Activated CD4-positive, alpha-beta T cell treated with anti-CD3 and anti-CD28 coated beads, Interleukin-2, amount 10 ng/mL, durations not matched to agents 24 days and 14 days (primary cell): ENCODE measurements around the gene C3. TPM values are rescaled to one million over a fixed set of nuclear protein-coding genes. Genes with fewer than 3 reads are reported as not detected.
"Not testable (repeated sequence)": the region's sequence is repeated elsewhere in the genome, so short reads cannot be mapped to it uniquely, and the experiment has no call there.

Experiments used
- DNase-seq: peaks from one replicate; pipeline ENCODE4 v3.0.0; 2022
- H3K27ac Mint-ChIP-seq: one replicate; pipeline ENCODE4 v1.8.0; 2022; ENCODE audit warnings: mild to moderate bottlenecking, mixed read lengths
- H3K27me3 Mint-ChIP-seq: one replicate; pipeline ENCODE4 v1.8.0; 2022; ENCODE audit warnings: mixed read lengths
- H3K36me3 Mint-ChIP-seq: one replicate; pipeline ENCODE4 v1.8.0; 2022; ENCODE audit warnings: low read depth, mild to moderate bottlenecking, mixed read lengths
- H3K4me1 Mint-ChIP-seq: one replicate; pipeline ENCODE4 v1.8.0; 2021; ENCODE audit warnings: mixed read lengths
- H3K4me3 Mint-ChIP-seq: one replicate; pipeline ENCODE4 v1.8.0; 2022; ENCODE audit warnings: mild to moderate bottlenecking, moderate library complexity, mixed read lengths
- H3K9me3 Mint-ChIP-seq: one replicate; pipeline ENCODE4 v1.8.0; 2021; ENCODE audit warnings: mixed read lengths
- intact Hi-C: fragments of 100-400 bp; cut with micrococcal nuclease; formaldehyde crosslinking; loops from one replicate; pipeline ENCODE4 v1.15.1; 2023
- total RNA-seq: library from RNA; stranded (reverse); gene quantifications from 2 replicates; pipeline ENCODE4 v1.2.3, GENCODE V29; 2022

C3 gene
- total RNA-seq, 1 donor from 2014 or later = 4.8 TPM

GRCh38 chr19:6632747-6633455 is 87.5 kb downstream of the C3 start:
- H3K4me3 Mint-ChIP-seq, H3K9me3 Mint-ChIP-seq, H3K27me3 Mint-ChIP-seq, H3K36me3 Mint-ChIP-seq: not testable (repeated sequence)
- DNase-seq = peak; percentile 83
- intact Hi-C loops = loop anchor here (1.0 to 5.0 kb wide), 5 partner anchors 41 to 230 kb away; partner anchors contain the start of gene CD70
- Mint-ChIP-seq H3K4me1 (peaks cover 26% of the 10 kb centered on the region), H3K27ac (peak overlapping the region; percentile 37)

GRCh38 chr19:6632002-6632621 is 88.3 kb downstream of the C3 start:
- intact Hi-C loops = loop anchor here (1.0 to 5.0 kb wide), 4 partner anchors 40 to 231 kb away; partner anchors contain the start of gene CD70
- peak; percentile 96 for DNase-seq
- H3K27me3 Mint-ChIP-seq = peaks cover 2% of the 10 kb centered on the region
- no peak overlapping the region for H3K27ac Mint-ChIP-seq
- H3K4me3 Mint-ChIP-seq = no peak overlapping the region
- peaks cover 26% of the 10 kb centered on the region for H3K4me1 Mint-ChIP-seq
- no peaks in the 10 kb centered on the region for H3K9me3 Mint-ChIP-seq
- peaks cover 2% of the 10 kb centered on the region for H3K36me3 Mint-ChIP-seq

Other genes starting within 250 kb of the C3 start
- gene DENND1C, start 238.9 kb downstream of the C3 start, total RNA-seq = 63.7 and 67.6 TPM in 2 replicates
- 2.8 and 3.3 TPM in 2 replicates for gene TUBB4A, start 218.3 kb downstream of the C3 start, total RNA-seq
- gene TNFSF9, start 189.6 kb downstream of the C3 start, total RNA-seq = 6.1 and 6.4 TPM in 2 replicates
- 46.8 and 47.4 TPM in 2 replicates for gene CD70, start 129.5 kb downstream of the C3 start, total RNA-seq
- gene TNFSF14, start 50.5 kb downstream of the C3 start, total RNA-seq = 172 and 173 TPM in 2 replicates
- gene GPR108, start 16.9 kb upstream of the C3 start, total RNA-seq = 97.7 and 107 TPM in 2 replicates
- 66.3 and 67.7 TPM in 2 replicates for gene TRIP10, start 19.0 kb upstream of the C3 start, total RNA-seq
- gene SH2D3A, start 46.8 kb upstream of the C3 start, total RNA-seq = 9.8 and 11.0 TPM in 2 replicates
- gene VAV1, start 52.1 kb upstream of the C3 start, total RNA-seq = 75.3 and 78.9 TPM in 2 replicates
- 3.8 and 4.3 TPM in 2 replicates for gene ADGRE1, start 166.9 kb upstream of the C3 start, total RNA-seq